Right lobe of liver (tissue), 4 donors: Measurements from ENCODE around the gene FURIN.

ENCODE experiments used
- CTCF ChIP-seq, 4 donors: fragments of 200-600 bp in 3 of 4; fragments of 450-650 bp in 1 of 4; IDR thresholded peaks; one replicate each; pipeline versions ENCODE4 v1.5.1 to v1.8.0; 2016 to 2022; ENCODE audit warnings: antibody characterized with exemption in 4 of 4, mild to moderate bottlenecking in 2 of 4
- POLR2A ChIP-seq: fragments of 450-650 bp; IDR thresholded peaks from one replicate; pipeline ENCODE4 v1.6.1; 2017; ENCODE audit warnings: antibody characterized with exemption, mild to moderate bottlenecking
- donor health status: DM: no; HTN: no; CAD: no.
- donor health status: DM: no; HTN: no; CAD: no.
- donor health status: DM: no; HTN: yes; CAD: no.

GRCh38 chr15:90860942-90861675 lies 7.3 kb upstream of the FURIN start:
- TF ChIP-seq POLR2A (peak; percentile 40), CTCF (IDR thresholded peaks at IDR 0.05) (no peak)
